Measurements from ENCODE around the gene PTF1A.
A peak's percentile ranks its signal among the peaks of the same experiment; 100 is the strongest.

The PTF1A gene, protein sequence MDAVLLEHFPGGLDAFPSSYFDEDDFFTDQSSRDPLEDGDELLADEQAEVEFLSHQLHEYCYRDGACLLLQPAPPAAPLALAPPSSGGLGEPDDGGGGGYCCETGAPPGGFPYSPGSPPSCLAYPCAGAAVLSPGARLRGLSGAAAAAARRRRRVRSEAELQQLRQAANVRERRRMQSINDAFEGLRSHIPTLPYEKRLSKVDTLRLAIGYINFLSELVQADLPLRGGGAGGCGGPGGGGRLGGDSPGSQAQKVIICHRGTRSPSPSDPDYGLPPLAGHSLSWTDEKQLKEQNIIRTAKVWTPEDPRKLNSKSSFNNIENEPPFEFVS

GRCh38 chr10:23191764-23192711, at the start of gene PTF1A:
Gene PTF1A, plus strand, starts transcription at chr10:23192312. Its CDS starts 219 bp downstream, at chr10:23192531.
- H3K9me3 ChIP-seq (ENCODE audit: low read depth, low read length): no peaks in the 10 kb centered on the region
- no peaks in the 10 kb centered on the region for H3K36me3 ChIP-seq (ENCODE audit: insufficient read depth, low read length)
- no peak within 1 kb of the TSS for H3K27ac ChIP-seq
- H3K9ac ChIP-seq (ENCODE audit: insufficient read length): no peak within 1 kb of the TSS
- peak within 1 kb of the TSS; percentile 67 for H3K4me3 ChIP-seq
- TF ChIP-seq FOXP2 (optimal IDR thresholded peaks at IDR 0.05; ENCODE audit: control extremely low read depth, extremely low read length, insufficient read depth) (no peak), EZH2 (IDR thresholded peaks at IDR 0.05) (no peak), POLR2AphosphoS5 (IDR thresholded peaks at IDR 0.05; ENCODE audit: borderline replicate concordance, low read depth, low read length) (no peak)
- DNase-seq (ENCODE audit: low read depth, low spot score): no peak

- H3K9me3 ChIP-seq (ENCODE audit: low read depth, low read length): no peaks in the 10 kb centered on the region
- TF ChIP-seq FOXP2 (optimal IDR thresholded peaks at IDR 0.05; ENCODE audit: control extremely low read depth, extremely low read length, insufficient read depth) (no peak), EZH2 (IDR thresholded peaks at IDR 0.05) (no peak), POLR2AphosphoS5 (IDR thresholded peaks at IDR 0.05; ENCODE audit: borderline replicate concordance, low read depth, low read length) (no peak)
- DNase-seq (ENCODE audit: low read depth, low spot score): no peak
Observed at GRCh38 chr10:23146258-23146657, 45.9 kb upstream of the PTF1A start.

DNA sequence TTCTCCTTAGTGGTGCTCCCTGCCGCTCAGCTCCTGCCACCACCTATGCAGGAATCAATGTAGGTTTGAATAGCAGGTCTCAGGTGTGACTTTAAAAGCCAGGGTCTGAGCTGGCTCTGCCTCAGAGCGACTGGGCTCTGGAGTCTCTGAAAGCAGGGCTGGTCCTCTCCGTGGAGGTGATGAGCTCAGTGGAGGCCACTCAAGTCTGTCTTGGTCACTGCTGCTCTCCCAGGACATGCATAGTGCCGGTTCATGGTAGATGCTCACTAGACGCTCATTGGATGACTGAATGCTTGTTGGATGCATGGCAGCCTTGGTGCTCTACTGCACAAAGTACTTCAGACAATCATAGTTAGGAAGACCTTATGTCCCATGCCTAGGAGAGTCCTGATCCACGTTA, 45.1 kb upstream of the PTF1A start:
- no peak for DNase-seq (ENCODE audit: low read depth, low spot score)
- TF ChIP-seq EZH2 (IDR thresholded peaks at IDR 0.05): no peak
- no peak for TF ChIP-seq POLR2AphosphoS5 (IDR thresholded peaks at IDR 0.05; ENCODE audit: borderline replicate concordance, low read depth, low read length)
- H3K9ac ChIP-seq (ENCODE audit: insufficient read length): no peak overlapping the region
- H3K9me3 ChIP-seq (ENCODE audit: low read depth, low read length): no peaks in the 10 kb centered on the region
- H3K36me3 ChIP-seq (ENCODE audit: insufficient read depth, low read length): no peaks in the 10 kb centered on the region
- no peak overlapping the region for H3K27ac ChIP-seq
- H3K4me3 ChIP-seq: no peak overlapping the region

More at GRCh38 chr10:23146258-23146657, 45.9 kb upstream of the PTF1A start:
- no peaks in the 10 kb centered on the region for H3K36me3 ChIP-seq (ENCODE audit: insufficient read depth, low read length)
- H3K4me3 ChIP-seq: no peak overlapping the region
- H3K9ac ChIP-seq (ENCODE audit: insufficient read length): no peak overlapping the region
- H3K27ac ChIP-seq: no peak overlapping the region

DNA sequence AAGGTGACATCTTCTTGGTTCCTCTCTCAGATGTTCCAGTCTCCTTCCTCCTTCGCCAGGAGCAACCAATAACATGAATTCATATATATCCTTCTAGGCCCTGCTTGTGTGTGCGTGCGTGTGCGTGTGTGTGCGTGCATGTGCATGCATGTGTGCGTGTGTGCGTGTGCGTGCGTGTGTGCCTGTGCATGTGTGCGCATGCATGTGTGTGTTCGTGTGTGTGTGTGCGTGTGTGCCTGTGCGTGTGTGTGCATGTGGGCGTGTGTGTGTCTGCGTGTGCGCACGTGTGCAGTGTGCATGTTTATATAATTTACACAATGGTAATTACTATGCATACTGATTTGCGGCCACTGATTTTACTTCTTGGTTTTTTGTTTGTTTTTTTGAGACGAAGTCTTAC, 43.9 kb upstream of the PTF1A start:
- Histone ChIP-seq H3K9ac (ENCODE audit: insufficient read length) (no peak overlapping the region), H3K27ac (no peak overlapping the region), H3K36me3 (ENCODE audit: insufficient read depth, low read length) (no peaks in the 10 kb centered on the region), H3K9me3 (ENCODE audit: low read depth, low read length) (no peaks in the 10 kb centered on the region), H3K4me3 (no peak overlapping the region)
- no peak for TF ChIP-seq POLR2AphosphoS5 (IDR thresholded peaks at IDR 0.05; ENCODE audit: borderline replicate concordance, low read depth, low read length)
- TF ChIP-seq EZH2 (IDR thresholded peaks at IDR 0.05): no peak
- no peak for TF ChIP-seq FOXP2 (optimal IDR thresholded peaks at IDR 0.05; ENCODE audit: control extremely low read depth, extremely low read length, insufficient read depth)
- no peak for DNase-seq (ENCODE audit: low read depth, low spot score)

GRCh38 chr10:23150091-23150490, 42.0 kb upstream of the PTF1A start:
- no peak overlapping the region for H3K27ac ChIP-seq
- H3K4me3 ChIP-seq: no peak overlapping the region
- H3K36me3 ChIP-seq (ENCODE audit: insufficient read depth, low read length): no peaks in the 10 kb centered on the region
- no peak for TF ChIP-seq EZH2 (IDR thresholded peaks at IDR 0.05)
- TF ChIP-seq POLR2AphosphoS5 (IDR thresholded peaks at IDR 0.05; ENCODE audit: borderline replicate concordance, low read depth, low read length): no peak
- DNase-seq (ENCODE audit: low read depth, low spot score): no peak
- no peak overlapping the region for H3K9ac ChIP-seq (ENCODE audit: insufficient read length)
- H3K9me3 ChIP-seq (ENCODE audit: low read depth, low read length): no peaks in the 10 kb centered on the region

- DNase-seq (ENCODE audit: low read depth, low spot score): no peak
- TF ChIP-seq POLR2AphosphoS5 (IDR thresholded peaks at IDR 0.05; ENCODE audit: borderline replicate concordance, low read depth, low read length) (no peak), EZH2 (IDR thresholded peaks at IDR 0.05) (no peak), FOXP2 (optimal IDR thresholded peaks at IDR 0.05; ENCODE audit: control extremely low read depth, extremely low read length, insufficient read depth) (no peak)
- Histone ChIP-seq H3K9me3 (ENCODE audit: low read depth, low read length) (no peaks in the 10 kb centered on the region), H3K9ac (ENCODE audit: insufficient read length) (no peak overlapping the region), H3K27ac (no peak overlapping the region), H3K4me3 (no peak overlapping the region), H3K36me3 (ENCODE audit: insufficient read depth, low read length) (no peaks in the 10 kb centered on the region)
Observed at GRCh38 chr10:23150610-23151009, 41.5 kb upstream of the PTF1A start.

- no peaks in the 10 kb centered on the region for H3K9me3 ChIP-seq (ENCODE audit: low read depth, low read length)
- DNase-seq (ENCODE audit: low read depth, low spot score): no peak
- TF ChIP-seq EZH2 (IDR thresholded peaks at IDR 0.05) (no peak), FOXP2 (optimal IDR thresholded peaks at IDR 0.05; ENCODE audit: control extremely low read depth, extremely low read length, insufficient read depth) (no peak), POLR2AphosphoS5 (IDR thresholded peaks at IDR 0.05; ENCODE audit: borderline replicate concordance, low read depth, low read length) (no peak)
- H3K36me3 ChIP-seq (ENCODE audit: insufficient read depth, low read length): no peaks in the 10 kb centered on the region
- no peak overlapping the region for H3K9ac ChIP-seq (ENCODE audit: insufficient read length)
- H3K4me3 ChIP-seq: no peak overlapping the region
- no peak overlapping the region for H3K27ac ChIP-seq
Observed at GRCh38 chr10:23151071-23151470, 41.0 kb upstream of the PTF1A start.

DNA sequence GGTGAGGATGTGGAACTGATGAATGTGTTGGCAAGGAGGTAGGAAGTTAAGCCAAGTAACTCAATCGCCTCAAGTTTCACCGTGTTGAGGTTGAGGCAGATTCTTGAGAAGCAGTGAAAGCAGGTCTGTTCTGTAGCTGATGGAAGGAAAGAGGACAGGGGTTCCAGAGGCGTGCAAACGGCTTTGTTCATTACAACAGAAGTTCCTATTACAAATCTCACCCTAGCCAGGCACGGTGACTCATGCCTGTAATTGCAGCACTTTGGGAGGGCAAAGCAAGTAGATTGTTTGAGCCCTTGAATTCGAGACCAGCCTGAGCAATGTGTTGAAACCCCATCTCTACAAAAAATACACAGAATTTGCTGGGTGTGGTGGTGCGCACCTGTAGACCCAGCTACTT, 36.9 kb upstream of the PTF1A start:
- no peak for DNase-seq (ENCODE audit: low read depth, low spot score)
- TF ChIP-seq FOXP2 (optimal IDR thresholded peaks at IDR 0.05; ENCODE audit: control extremely low read depth, extremely low read length, insufficient read depth) (no peak), EZH2 (IDR thresholded peaks at IDR 0.05) (no peak), POLR2AphosphoS5 (IDR thresholded peaks at IDR 0.05; ENCODE audit: borderline replicate concordance, low read depth, low read length) (no peak)
- no peak overlapping the region for H3K27ac ChIP-seq
- H3K4me3 ChIP-seq: no peak overlapping the region
- no peaks in the 10 kb centered on the region for H3K9me3 ChIP-seq (ENCODE audit: low read depth, low read length)
- no peaks in the 10 kb centered on the region for H3K36me3 ChIP-seq (ENCODE audit: insufficient read depth, low read length)
- H3K9ac ChIP-seq (ENCODE audit: insufficient read length): no peak overlapping the region
